Upper lobe of left lung (tissue), 6 donors: Measurements from ENCODE around the gene XPNPEP1. TPM values are rescaled to one million over a fixed set of nuclear protein-coding genes. Genes with fewer than 3 reads are reported as not detected.

Source experiments
- ATAC-seq, 2 donors: fragments of 200-7000 bp; cut with Tn5 transposase; one replicate each; pipeline ENCODE4 v1.9.1; 2022; ENCODE audit warnings: mild to moderate bottlenecking in 2 of 2, moderate library complexity in 2 of 2; ENCODE audit not compliant: low FRiP score in 2 of 2
- DNase-seq, 2 donors: peaks; one replicate each; pipeline ENCODE4 v3.0.0-alpha.2; 2019 to 2020
- H3K27ac ChIP-seq, 4 donors: fragments of 200-600 bp; sonication (generic); one replicate each; pipeline ENCODE4 v1.5.1; 2016 to 2019
- H3K27me3 ChIP-seq, 4 donors: fragments of 200-600 bp; sonication (generic); one replicate each; pipeline ENCODE4 v1.5.1; 2017 to 2019
- H3K36me3 ChIP-seq, 4 donors: fragments of 200-600 bp; sonication (generic); one replicate each; pipeline ENCODE4 v1.5.1; 2016 to 2019
- H3K4me1 ChIP-seq, 4 donors: fragments of 200-600 bp; sonication (generic); one replicate each; pipeline ENCODE4 v1.5.1; 2018 to 2019
- H3K4me3 ChIP-seq, 4 donors: fragments of 200-600 bp; sonication (generic); one replicate each; pipeline ENCODE4 v1.5.1; 2017 to 2019; ENCODE audit warnings: mild to moderate bottlenecking in 2 of 4, moderate library complexity in 1 of 4
- H3K9me3 ChIP-seq, 4 donors: fragments of 200-600 bp; sonication (generic); one replicate each; pipeline ENCODE4 v1.5.1; 2018 to 2019
- EP300 ChIP-seq, 4 donors: sonication (generic); formaldehyde crosslinking; IDR thresholded peaks; one replicate each; pipeline ENCODE4 v1.5.1; 2017; ENCODE audit warnings: antibody characterized with exemption in 4 of 4, control low read depth in 2 of 4
- POLR2A ChIP-seq, 4 donors: fragments of 450-650 bp; IDR thresholded peaks; one replicate each; pipeline ENCODE4 v1.5.1; 2016 to 2017; ENCODE audit warnings: antibody characterized with exemption in 4 of 4, mild to moderate bottlenecking in 2 of 4
- POLR2AphosphoS5 ChIP-seq, 2 donors: sonication (generic); formaldehyde crosslinking; IDR thresholded peaks; one replicate each; pipeline ENCODE4 v1.5.1; 2017; ENCODE audit warnings: antibody characterized with exemption in 2 of 2
- WGBS, 2 donors: methylation state at CpG; one replicate each; pipeline ENCODE4 v1.1.5; 2017 to 2018; 5-methylcytosine and 5-hydroxymethylcytosine counted together
- total RNA-seq, 6 donors: library from RNA; depleted of rRNA in 4 of 6; stranded (reverse); fragments of >200 nt in 4 of 6; gene quantifications; one replicate each; pipeline versions ENCODE4 v1.1.0 to v1.2.1, GENCODE V29; 2016 to 2021
- TF ChIP-seq, protein P1 (sequence below), 6 experiments: fragments of 450-650 bp in 4 of 6; fragments of 200-600 bp in 2 of 6; sonication (generic) in 2 of 6; IDR thresholded peaks; one replicate each; pipeline ENCODE4 v1.5.1; 2016 to 2019; ENCODE audit warnings: antibody characterized with exemption in 6 of 6
- donor health status: DM: no; HTN: no; CAD: no; lungs with moderate emphysema.
- donor health status: DM: no; HTN: yes; CAD: no; lungs with severe emphysema.

The XPNPEP1 gene
- total RNA-seq, 6 donors from 2014 or later: 40.6 to 132 (median 57.8) TPM

- Histone ChIP-seq H3K36me3 (peaks cover 0 to 25% (median 4%) of the 10 kb centered on the region in 4 donors), H3K27me3 (no peaks in the 10 kb centered on the region), H3K4me1 (peaks cover 0 to 11% (median 8%) of the 10 kb centered on the region in 4 donors), H3K9me3 (no peaks in the 10 kb centered on the region), H3K27ac (no peak overlapping the region), H3K4me3 (no peak overlapping the region)
- TF ChIP-seq POLR2AphosphoS5 (IDR thresholded peaks at IDR 0.05): no peak
- TF ChIP-seq, protein P1, sequence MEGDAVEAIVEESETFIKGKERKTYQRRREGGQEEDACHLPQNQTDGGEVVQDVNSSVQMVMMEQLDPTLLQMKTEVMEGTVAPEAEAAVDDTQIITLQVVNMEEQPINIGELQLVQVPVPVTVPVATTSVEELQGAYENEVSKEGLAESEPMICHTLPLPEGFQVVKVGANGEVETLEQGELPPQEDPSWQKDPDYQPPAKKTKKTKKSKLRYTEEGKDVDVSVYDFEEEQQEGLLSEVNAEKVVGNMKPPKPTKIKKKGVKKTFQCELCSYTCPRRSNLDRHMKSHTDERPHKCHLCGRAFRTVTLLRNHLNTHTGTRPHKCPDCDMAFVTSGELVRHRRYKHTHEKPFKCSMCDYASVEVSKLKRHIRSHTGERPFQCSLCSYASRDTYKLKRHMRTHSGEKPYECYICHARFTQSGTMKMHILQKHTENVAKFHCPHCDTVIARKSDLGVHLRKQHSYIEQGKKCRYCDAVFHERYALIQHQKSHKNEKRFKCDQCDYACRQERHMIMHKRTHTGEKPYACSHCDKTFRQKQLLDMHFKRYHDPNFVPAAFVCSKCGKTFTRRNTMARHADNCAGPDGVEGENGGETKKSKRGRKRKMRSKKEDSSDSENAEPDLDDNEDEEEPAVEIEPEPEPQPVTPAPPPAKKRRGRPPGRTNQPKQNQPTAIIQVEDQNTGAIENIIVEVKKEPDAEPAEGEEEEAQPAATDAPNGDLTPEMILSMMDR (IDR thresholded peaks at IDR 0.05): no peak
- TF ChIP-seq EP300 (IDR thresholded peaks at IDR 0.05): no peak
- TF ChIP-seq POLR2A (IDR thresholded peaks at IDR 0.05): no peak
- ATAC-seq (no peak), DNase-seq (no peak)
- WGBS, 2 donors: 85% methylated on average over 2 of the region's 2 CpGs
Measured at GRCh38 chr10:109912335-109913281, 10.7 kb downstream of the XPNPEP1 start.

DNA sequence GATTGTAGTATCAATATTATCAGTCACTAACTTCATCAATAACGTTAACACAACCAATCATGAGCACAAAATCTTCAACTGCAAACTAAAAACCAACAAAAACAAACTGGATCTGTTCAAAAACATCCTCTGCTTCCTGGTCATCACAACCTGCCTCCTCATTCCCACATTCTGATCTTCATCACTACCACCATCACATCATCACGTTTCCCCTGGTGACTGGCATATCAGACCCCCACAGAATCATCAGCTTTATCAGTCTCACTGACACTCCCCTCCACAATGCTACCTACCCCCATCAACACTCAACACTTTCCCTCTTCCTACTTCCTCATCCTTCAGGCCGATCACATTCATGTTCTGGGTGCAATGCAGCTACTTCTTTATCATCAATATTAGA lies 11.4 kb downstream of the XPNPEP1 start:
- Histone ChIP-seq H3K27ac (no peak overlapping the region), H3K27me3 (no peaks in the 10 kb centered on the region), H3K36me3 (peaks cover 0 to 32% (median 10%) of the 10 kb centered on the region in 4 donors), H3K4me1 (peaks cover 0 to 11% (median 8%) of the 10 kb centered on the region in 4 donors), H3K9me3 (no peaks in the 10 kb centered on the region), H3K4me3 (no peak overlapping the region)
- no peak for ATAC-seq
- no peak for TF ChIP-seq POLR2A (IDR thresholded peaks at IDR 0.05)
- no peak for TF ChIP-seq EP300 (IDR thresholded peaks at IDR 0.05)
- TF ChIP-seq, protein P1 (IDR thresholded peaks at IDR 0.05): no peak
- no peak for TF ChIP-seq POLR2AphosphoS5 (IDR thresholded peaks at IDR 0.05)
- no peak for DNase-seq
- 87 to 96% methylated on average over 3 of the region's 3 CpGs for WGBS, 2 donors

DNA sequence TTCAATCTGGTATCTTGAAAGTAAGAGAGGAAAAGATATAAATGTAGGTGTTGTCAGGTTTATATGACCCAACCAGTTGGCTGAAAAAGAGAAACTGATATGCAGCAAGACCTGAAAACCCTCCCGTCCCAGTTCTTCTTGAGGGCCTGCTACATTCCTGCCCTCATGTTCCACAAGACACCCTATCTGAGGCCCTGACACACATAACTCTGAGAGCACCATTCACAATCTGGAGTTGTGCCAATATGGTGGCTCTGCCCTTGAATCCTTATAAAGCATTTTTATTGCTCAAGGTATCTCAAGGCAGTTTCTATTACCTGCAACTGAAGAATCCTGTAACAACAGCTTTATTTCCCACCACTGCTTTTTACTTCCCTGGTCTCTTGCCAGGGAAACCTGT lies 17.0 kb downstream of the XPNPEP1 start:
- Histone ChIP-seq H3K36me3 (peaks cover 0 to 32% (median 12%) of the 10 kb centered on the region in 4 donors), H3K9me3 (no peaks in the 10 kb centered on the region), H3K27ac (no peak overlapping the region), H3K4me1 (peaks cover 6 to 17% (median 10%) of the 10 kb centered on the region in 4 donors), H3K27me3 (no peaks in the 10 kb centered on the region), H3K4me3 (no peak overlapping the region)
- TF ChIP-seq POLR2A (IDR thresholded peaks at IDR 0.05) (no peak), POLR2AphosphoS5 (IDR thresholded peaks at IDR 0.05) (no peak), EP300 (IDR thresholded peaks at IDR 0.05) (no peak)
- TF ChIP-seq, protein P1 (IDR thresholded peaks at IDR 0.05): no peak
- WGBS, 2 donors: 84 to 88% methylated on average over 1 of the region's 1 CpG
- ATAC-seq: no peak
- no peak for DNase-seq

- Histone ChIP-seq H3K36me3 (peaks cover 0 to 32% (median 12%) of the 10 kb centered on the region in 4 donors), H3K4me3 (no peak overlapping the region), H3K27ac (no peak overlapping the region), H3K4me1 (peaks cover 17 to 30% (median 21%) of the 10 kb centered on the region in 4 donors), H3K9me3 (no peaks in the 10 kb centered on the region), H3K27me3 (no peaks in the 10 kb centered on the region)
- DNase-seq (no peak), ATAC-seq (no peak)
- TF ChIP-seq EP300 (IDR thresholded peaks at IDR 0.05): no peak
- 98% methylated on average over 2 of the region's 2 CpGs for WGBS, 2 donors
Measured at GRCh38 chr10:109904397-109904796, 18.9 kb downstream of the XPNPEP1 start.
